Measurements from ENCODE around the gene ARHGAP40.

The ARHGAP40 gene

DNA sequence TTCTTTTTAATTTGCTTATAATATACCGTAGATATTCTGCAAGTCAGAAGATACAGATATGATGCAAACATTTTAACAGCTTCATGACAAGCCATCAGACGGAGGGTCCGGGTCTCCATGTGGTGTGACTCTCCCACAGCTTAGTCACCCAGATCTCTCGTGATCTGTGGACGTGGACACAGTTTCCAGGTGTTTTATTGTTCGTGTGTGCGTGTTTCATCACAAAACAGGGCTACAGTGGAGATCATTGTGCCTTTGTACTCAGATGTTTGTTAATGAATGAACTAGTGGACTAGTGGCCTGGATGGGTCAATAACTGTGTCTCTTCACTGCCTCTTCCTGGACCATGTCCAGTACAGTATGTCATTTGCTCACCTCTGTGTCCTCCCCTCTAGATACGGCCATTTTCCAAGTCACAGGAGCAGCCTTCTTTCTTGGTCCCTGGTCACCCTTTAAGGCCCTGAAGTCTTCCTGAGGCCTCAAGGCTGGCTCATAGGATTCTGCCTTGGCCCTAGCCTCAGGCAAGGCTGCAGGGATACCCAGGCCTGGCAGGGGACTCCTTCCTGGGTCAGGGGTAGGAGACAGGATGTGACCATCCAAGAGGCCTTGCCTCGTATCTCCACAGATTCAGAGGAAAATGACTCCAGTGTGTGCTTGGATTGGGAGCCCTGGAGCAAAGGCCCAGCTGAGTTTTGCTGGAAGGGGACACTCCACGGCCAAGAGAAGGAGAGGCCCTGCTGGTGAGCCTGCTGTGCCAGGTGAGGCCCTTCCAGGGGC lies 16.0 kb upstream of the ARHGAP40 start:
- Histone ChIP-seq H3K36me3 (ENCODE audit: control insufficient read depth, insufficient read depth, low read length) (no peaks in the 10 kb centered on the region), H3K27me3 (ENCODE audit: control insufficient read depth, insufficient read depth, low read length) (no peaks in the 10 kb centered on the region), H3K79me2 (no peaks in the 10 kb centered on the region), H3K4me2 (ENCODE audit: low read length) (no peak overlapping the region), H3K27ac (no peak overlapping the region), H3K9me3 (ENCODE audit: control insufficient read depth, low read length) (no peaks in the 10 kb centered on the region), H2AFZ (no peak overlapping the region), H3K4me1 (no peaks in the 10 kb centered on the region), H3K4me3 (ENCODE audit: low read depth, low read length) (no peak overlapping the region), H3K9ac (no peak overlapping the region)
- TF ChIP-seq, protein P1, sequence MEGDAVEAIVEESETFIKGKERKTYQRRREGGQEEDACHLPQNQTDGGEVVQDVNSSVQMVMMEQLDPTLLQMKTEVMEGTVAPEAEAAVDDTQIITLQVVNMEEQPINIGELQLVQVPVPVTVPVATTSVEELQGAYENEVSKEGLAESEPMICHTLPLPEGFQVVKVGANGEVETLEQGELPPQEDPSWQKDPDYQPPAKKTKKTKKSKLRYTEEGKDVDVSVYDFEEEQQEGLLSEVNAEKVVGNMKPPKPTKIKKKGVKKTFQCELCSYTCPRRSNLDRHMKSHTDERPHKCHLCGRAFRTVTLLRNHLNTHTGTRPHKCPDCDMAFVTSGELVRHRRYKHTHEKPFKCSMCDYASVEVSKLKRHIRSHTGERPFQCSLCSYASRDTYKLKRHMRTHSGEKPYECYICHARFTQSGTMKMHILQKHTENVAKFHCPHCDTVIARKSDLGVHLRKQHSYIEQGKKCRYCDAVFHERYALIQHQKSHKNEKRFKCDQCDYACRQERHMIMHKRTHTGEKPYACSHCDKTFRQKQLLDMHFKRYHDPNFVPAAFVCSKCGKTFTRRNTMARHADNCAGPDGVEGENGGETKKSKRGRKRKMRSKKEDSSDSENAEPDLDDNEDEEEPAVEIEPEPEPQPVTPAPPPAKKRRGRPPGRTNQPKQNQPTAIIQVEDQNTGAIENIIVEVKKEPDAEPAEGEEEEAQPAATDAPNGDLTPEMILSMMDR (IDR thresholded peaks at IDR 0.05), result no peak

DNA sequence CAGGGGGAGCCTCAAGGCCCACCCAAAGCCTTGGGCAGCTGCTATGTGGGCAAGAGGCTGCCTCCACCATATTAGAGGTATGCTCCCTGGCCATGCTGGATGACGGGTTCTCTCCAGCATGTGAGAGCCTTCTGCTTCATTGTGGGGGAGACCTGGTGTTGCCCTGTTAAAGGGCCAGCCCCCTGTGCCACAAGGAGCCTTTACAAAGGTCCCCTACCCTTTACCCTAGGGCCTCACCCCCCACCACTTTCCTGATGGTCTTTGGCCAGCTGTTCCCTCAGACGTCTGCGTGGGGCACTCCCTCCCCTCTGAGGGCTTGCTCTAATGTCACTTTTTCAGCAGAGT lies 15.5 kb upstream of the ARHGAP40 start:
- H2AFZ ChIP-seq, result no peak overlapping the region
- no peak overlapping the region for H3K27ac ChIP-seq
- H3K4me1 ChIP-seq, result no peaks in the 10 kb centered on the region
- no peaks in the 10 kb centered on the region for H3K36me3 ChIP-seq (ENCODE audit: control insufficient read depth, insufficient read depth, low read length)
- no peak overlapping the region for H3K9ac ChIP-seq
- no peak overlapping the region for H3K4me2 ChIP-seq (ENCODE audit: low read length)
- H3K4me3 ChIP-seq (ENCODE audit: low read depth, low read length), result no peak overlapping the region
- no peaks in the 10 kb centered on the region for H3K9me3 ChIP-seq (ENCODE audit: control insufficient read depth, low read length)
- H3K27me3 ChIP-seq (ENCODE audit: control insufficient read depth, insufficient read depth, low read length), result no peaks in the 10 kb centered on the region
- TF ChIP-seq, protein P1 (IDR thresholded peaks at IDR 0.05), result no peak
- H3K79me2 ChIP-seq, result no peaks in the 10 kb centered on the region

DNA sequence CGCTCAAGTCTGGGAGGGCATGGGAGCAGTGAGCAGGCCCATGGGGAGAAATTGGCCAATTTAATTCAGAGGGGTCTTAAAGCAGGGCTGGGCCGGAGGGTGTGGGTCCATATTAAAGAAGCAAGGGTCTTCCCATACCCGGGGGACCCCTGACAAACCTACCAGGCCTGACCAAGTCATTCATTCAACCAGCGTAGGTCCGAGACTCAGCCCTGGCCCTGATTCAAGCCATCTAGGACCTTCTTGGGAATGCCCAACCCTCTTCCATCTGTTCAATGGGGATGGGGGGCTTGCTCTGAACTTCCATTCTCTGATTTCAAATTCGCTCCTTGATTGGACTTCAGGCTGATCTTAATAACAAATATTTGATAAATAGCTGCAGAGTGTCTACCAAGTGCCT lies 13.3 kb upstream of the ARHGAP40 start:
- no peak overlapping the region for H3K4me2 ChIP-seq (ENCODE audit: low read length)
- no peak overlapping the region for H3K9ac ChIP-seq
- H3K27me3 ChIP-seq (ENCODE audit: control insufficient read depth, insufficient read depth, low read length), result no peaks in the 10 kb centered on the region
- no peaks in the 10 kb centered on the region for H3K4me1 ChIP-seq
- TF ChIP-seq, protein P1 (IDR thresholded peaks at IDR 0.05), result no peak
- H3K27ac ChIP-seq, result no peak overlapping the region
- H3K79me2 ChIP-seq, result no peaks in the 10 kb centered on the region
- no peaks in the 10 kb centered on the region for H3K36me3 ChIP-seq (ENCODE audit: control insufficient read depth, insufficient read depth, low read length)
- no peak overlapping the region for H2AFZ ChIP-seq
- H3K9me3 ChIP-seq (ENCODE audit: control insufficient read depth, low read length), result no peaks in the 10 kb centered on the region
- no peak overlapping the region for H3K4me3 ChIP-seq (ENCODE audit: low read depth, low read length)

DNA sequence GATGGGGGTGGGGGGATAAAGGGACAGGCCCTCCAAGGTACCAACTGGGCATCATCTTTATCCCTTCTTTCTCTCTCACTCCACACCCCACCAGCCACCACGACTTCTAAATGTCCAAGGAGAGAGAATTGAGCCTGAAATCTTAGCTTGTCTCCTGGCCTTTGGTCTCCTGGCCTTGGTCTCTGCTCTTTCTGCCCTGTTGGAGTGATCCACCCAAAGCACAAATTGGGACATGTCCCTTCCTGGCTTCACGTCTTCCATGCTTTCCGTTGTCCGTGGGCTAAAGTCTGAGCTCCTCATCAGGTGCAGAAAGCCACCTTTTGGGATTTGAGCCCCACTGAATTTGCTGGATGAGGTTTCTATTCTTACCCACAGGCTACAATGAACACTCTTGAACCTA lies 12.3 kb upstream of the ARHGAP40 start:
- H3K27ac ChIP-seq, result no peak overlapping the region
- H3K36me3 ChIP-seq (ENCODE audit: control insufficient read depth, insufficient read depth, low read length), result no peaks in the 10 kb centered on the region
- H3K9ac ChIP-seq, result no peak overlapping the region
- H2AFZ ChIP-seq, result no peak overlapping the region
- H3K9me3 ChIP-seq (ENCODE audit: control insufficient read depth, low read length), result no peaks in the 10 kb centered on the region
- no peaks in the 10 kb centered on the region for H3K4me1 ChIP-seq
- no peak overlapping the region for H3K4me2 ChIP-seq (ENCODE audit: low read length)
- H3K4me3 ChIP-seq (ENCODE audit: low read depth, low read length), result no peak overlapping the region
- no peaks in the 10 kb centered on the region for H3K27me3 ChIP-seq (ENCODE audit: control insufficient read depth, insufficient read depth, low read length)
- no peaks in the 10 kb centered on the region for H3K79me2 ChIP-seq
- TF ChIP-seq, protein P1 (IDR thresholded peaks at IDR 0.05), result no peak
